ENCODE measurements around the gene SUPT7L. TPM values are rescaled to one million over a fixed set of nuclear protein-coding genes. Genes with fewer than 3 reads are reported as not detected.

SUPT7L gene
- total RNA-seq, 1 experiment from 2014 or later, result 25.2 TPM

GRCh38 chr2:27638037-27638637, 25.3 kb downstream of the SUPT7L start (continued):
- TF ChIP-seq SRF (IDR thresholded peaks at IDR 0.05; ENCODE audit: low read depth), result no peak

GRCh38 chr2:27636766-27637165, 26.6 kb downstream of the SUPT7L start:
- ChIA-PET CTCF (no interaction called here), RAD21 (ENCODE audit: low non-redundant PET in 1 of 2, low total read pairs in 2 of 2, uncharacterized antibody in 2 of 2, unreplicated experiment in 2 of 2) (no interaction called here), POLR2A (no interaction called here)
- no peak for ATAC-seq
- DNase-seq (ENCODE audit: low read depth, low spot score), result no peak
- H3K9me3 ChIP-seq (ENCODE audit: control insufficient read depth in 1 of 2, insufficient read depth in 1 of 2, low read depth in 1 of 2, low read length in 2 of 2), result no peaks in the 10 kb centered on the region
- no peaks in the 10 kb centered on the region for H4K20me1 ChIP-seq (ENCODE audit: insufficient read depth)
- no peaks in the 10 kb centered on the region for H3K27me3 ChIP-seq (ENCODE audit: insufficient read depth, low read length)
- H3K27ac ChIP-seq (ENCODE audit: low read depth, low read length), result no peak overlapping the region
- H3K79me2 ChIP-seq (ENCODE audit: insufficient read depth, low read length), result no peaks in the 10 kb centered on the region; the same call in none of the 2 replicates
- no peak overlapping the region for H3K4me2 ChIP-seq (ENCODE audit: low read length)
- no peak overlapping the region for H2AFZ ChIP-seq (ENCODE audit: low read depth, low read length, poor library complexity, severe bottlenecking)
- intact Hi-C loops (cut with micrococcal nuclease), result no loop called here
- BruUV-seq (replicated peaks), result no TSS peak
- no peaks in the 10 kb centered on the region for H3K4me1 ChIP-seq (ENCODE audit: control insufficient read depth in 1 of 2, insufficient read depth in 2 of 2, low read length in 2 of 2)
- TF ChIP-seq EZH2 (IDR thresholded peaks at IDR 0.05) (no peak), SRF (IDR thresholded peaks at IDR 0.05; ENCODE audit: low read depth) (no peak), EGR1 (IDR thresholded peaks at IDR 0.05; ENCODE audit: low read depth) (no peak), ZNF274 (IDR thresholded peaks at IDR 0.05; ENCODE audit: low read depth, low read length) (no peak), ZFX (IDR thresholded peaks at IDR 0.05) (no peak), CEBPB (IDR thresholded peaks at IDR 0.05; ENCODE audit: low read depth) (no peak), EZH2phosphoT487 (IDR thresholded peaks at IDR 0.05; ENCODE audit: borderline replicate concordance) (no peak), SIN3A (IDR thresholded peaks at IDR 0.05; ENCODE audit: low read depth) (no peak), POLR2A (IDR thresholded peaks at IDR 0.05; ENCODE audit: borderline replicate concordance, extremely low read depth, insufficient read depth, insufficient read length) (no peak), FOSL1 (IDR thresholded peaks at IDR 0.05; ENCODE audit: low read depth) (no peak), POLR2AphosphoS5 (IDR thresholded peaks at IDR 0.05; ENCODE audit: low read depth, low read length) (no peak), TCF7L2 (IDR thresholded peaks at IDR 0.05; ENCODE audit: borderline replicate concordance, extremely low read depth, insufficient read depth, insufficient read length) (no peak), CBX3 (IDR thresholded peaks at IDR 0.05; ENCODE audit: low read depth) (no peak), MAX (IDR thresholded peaks at IDR 0.05) (no peak), YY1 (IDR thresholded peaks at IDR 0.05; ENCODE audit: extremely low read depth, insufficient replicate concordance, low read depth, low read length) (no peak), JUND (IDR thresholded peaks at IDR 0.05) (no peak), CTCF (IDR thresholded peaks at IDR 0.05 in 2 of 3, conservative IDR thresholded peaks at IDR 0.05 in 1 of 3; ENCODE audit: borderline replicate concordance in 1 of 3, insufficient read depth in 1 of 3, low read depth in 2 of 3, low read length in 2 of 3) (no peak)
- H3K9me2 ChIP-seq (ENCODE audit: insufficient read depth), result no peaks in the 10 kb centered on the region
- no peak overlapping the region for H3K4me3 ChIP-seq (replicated peaks in 1 of 2; ENCODE audit: low read depth in 1 of 2, low read length in 2 of 2)
- no peak overlapping the region for H3K9ac ChIP-seq (ENCODE audit: low read length)
- H3K36me3 ChIP-seq (ENCODE audit: control insufficient read depth in 1 of 2, insufficient read depth in 2 of 2, low read length in 2 of 2), result peaks cover 46 to 59% of the 10 kb centered on the region in 2 experiments; a peak in 3 of 4 replicates

All from HCT116 (cell line).